H9 (cell line): ENCODE results near the gene RNF149. TPM values are rescaled to one million over a fixed set of nuclear protein-coding genes. Genes with fewer than 3 reads are reported as not detected.

Experiments used
- DNase-seq: peaks from one replicate; pipeline ENCODE4 v3.0.0-alpha.2; 2017
- H2AFZ ChIP-seq: one replicate; pipeline ENCODE4 v1.6.1; 2013; ENCODE audit warnings: mild to moderate bottlenecking, low read length, control low read depth, moderate library complexity
- H2AK5ac ChIP-seq: 2 replicates; pipeline ENCODE4 v1.6.1; 2013; ENCODE audit warnings: low read length, control low read depth, mixed read lengths; ENCODE audit not compliant: insufficient read length
- H2BK120ac ChIP-seq: one replicate; pipeline ENCODE4 v1.6.1; 2013; ENCODE audit warnings: low read depth, mild to moderate bottlenecking, low read length, control low read depth, inconsistent platforms; ENCODE audit not compliant: poor library complexity, severe bottlenecking
- H2BK12ac ChIP-seq: 2 replicates; pipeline ENCODE4 v1.6.1; 2013; ENCODE audit warnings: low read length, control low read depth, mixed read lengths, low read depth; ENCODE audit not compliant: insufficient read length
- H2BK15ac ChIP-seq: 2 replicates; pipeline ENCODE4 v1.6.1; 2013; ENCODE audit warnings: low read depth, low read length, control low read depth
- H2BK20ac ChIP-seq: one replicate; pipeline ENCODE4 v1.6.1; 2013; ENCODE audit warnings: low read depth, mild to moderate bottlenecking, low read length, control low read depth, inconsistent platforms; ENCODE audit not compliant: poor library complexity, severe bottlenecking
- H2BK5ac ChIP-seq: 2 replicates; pipeline ENCODE4 v1.6.1; 2013; ENCODE audit warnings: low read length, control low read depth, mixed read lengths; ENCODE audit not compliant: insufficient read length
- H3K14ac ChIP-seq: 2 replicates; pipeline ENCODE4 v1.6.1; 2013; ENCODE audit warnings: low read length, control low read depth; ENCODE audit not compliant: insufficient read depth
- H3K18ac ChIP-seq: 2 replicates; pipeline ENCODE4 v1.6.1; 2013; ENCODE audit warnings: low read depth, mild to moderate bottlenecking, mixed read lengths, low read length, control low read depth; ENCODE audit not compliant: insufficient read length
- H3K23ac ChIP-seq: 2 replicates; pipeline ENCODE4 v1.6.1; 2013; ENCODE audit warnings: low read length, control low read depth, mixed read lengths, low read depth; ENCODE audit not compliant: insufficient read length
- H3K23me2 ChIP-seq: 2 replicates; pipeline ENCODE4 v1.6.1; 2013; ENCODE audit warnings: low read depth, mild to moderate bottlenecking, mixed read lengths, low read length, control low read depth; ENCODE audit not compliant: insufficient read length, poor library complexity, severe bottlenecking
- H3K27ac ChIP-seq: 2 replicates; pipeline ENCODE4 v1.5.1; 2013; ENCODE audit warnings: low read length, control low read depth, mixed read lengths, low read depth; ENCODE audit not compliant: insufficient read length
- H3K27me3 ChIP-seq: 2 replicates; pipeline ENCODE4 v1.6.1; 2013; ENCODE audit warnings: low read length, control low read depth, inconsistent platforms; ENCODE audit not compliant: insufficient read depth
- H3K4ac ChIP-seq: 2 replicates; pipeline ENCODE4 v1.6.1; 2013; ENCODE audit warnings: low read depth, mild to moderate bottlenecking, control low read depth, inconsistent platforms, low read length, moderate library complexity
- H3K4me1 ChIP-seq: 2 replicates; pipeline ENCODE4 v1.6.1; 2013; ENCODE audit warnings: low read length, control low read depth, inconsistent platforms; ENCODE audit not compliant: insufficient read depth
- H3K4me2 ChIP-seq: 2 replicates; pipeline ENCODE4 v1.6.1; 2013; ENCODE audit warnings: low read length, control low read depth, mixed read lengths; ENCODE audit not compliant: insufficient read length, insufficient read depth
- H3K56ac ChIP-seq: 2 replicates; pipeline ENCODE4 v1.6.1; 2013; ENCODE audit warnings: low read depth, mild to moderate bottlenecking, mixed read lengths, low read length, control low read depth; ENCODE audit not compliant: insufficient read length
- H3K79me1 ChIP-seq: 2 replicates; pipeline ENCODE4 v1.6.1; 2013; ENCODE audit warnings: low read depth, mild to moderate bottlenecking, moderate library complexity, low read length, control low read depth, inconsistent platforms; ENCODE audit not compliant: insufficient read depth, poor library complexity, severe bottlenecking
- H3K79me2 ChIP-seq: 2 replicates; pipeline ENCODE4 v1.6.1; 2013; ENCODE audit warnings: low read length, control low read depth, inconsistent platforms; ENCODE audit not compliant: insufficient read depth
- H3K9ac ChIP-seq: 2 replicates; pipeline ENCODE4 v1.6.1; 2013; ENCODE audit warnings: low read length, control low read depth, mixed read lengths; ENCODE audit not compliant: insufficient read length; ENCODE audit errors: extremely low read depth
- H3K9me3 ChIP-seq: one replicate; pipeline ENCODE4 v1.6.1; 2013; ENCODE audit warnings: low read depth, low read length, inconsistent platforms; ENCODE audit not compliant: control insufficient read depth
- H3T11ph ChIP-seq: one replicate; pipeline ENCODE4 v1.6.1; 2013; ENCODE audit warnings: mild to moderate bottlenecking, low read length, control low read depth, inconsistent platforms
- H4K20me1 ChIP-seq: one replicate; pipeline ENCODE4 v1.6.1; 2013; ENCODE audit not compliant: control insufficient read depth, insufficient read length, insufficient read depth
- H4K5ac ChIP-seq: 2 replicates; pipeline ENCODE4 v1.6.1; 2013; ENCODE audit warnings: low read depth, mild to moderate bottlenecking, mixed read lengths, low read length, control low read depth; ENCODE audit not compliant: insufficient read length
- H4K8ac ChIP-seq: replicated peaks from 2 replicates; pipeline ENCODE4 v1.6.1; 2013; ENCODE audit warnings: low read length, control low read depth, mixed read lengths, low read depth; ENCODE audit not compliant: insufficient read length
- H4K91ac ChIP-seq: 2 replicates; pipeline ENCODE4 v1.6.1; 2013; ENCODE audit warnings: low read depth, mild to moderate bottlenecking, moderate library complexity, mixed read lengths, low read length, control low read depth; ENCODE audit not compliant: insufficient read length
- H3K27ac Mint-ChIP-seq, 3 experiments: 2 replicates in 2 of 3; 3 replicates in 1 of 3; pipeline ENCODE4 v1.8.0; 2020 to 2021; ENCODE audit warnings: mixed read lengths in 3 of 3, mild to moderate bottlenecking in 1 of 3, moderate library complexity in 1 of 3
- H3K27me3 Mint-ChIP-seq: 2 replicates; pipeline ENCODE4 v1.8.0; 2021; ENCODE audit warnings: low read depth, mild to moderate bottlenecking, moderate library complexity, mixed read lengths
- H3K36me3 Mint-ChIP-seq, 3 experiments: 2 replicates in 2 of 3; 3 replicates in 1 of 3; pipeline ENCODE4 v1.8.0; 2020 to 2021; ENCODE audit warnings: low read depth in 3 of 3, mixed read lengths in 3 of 3; ENCODE audit not compliant: insufficient read depth in 1 of 3
- H3K4me1 Mint-ChIP-seq, 2 experiments: 2 replicates each; pipeline ENCODE4 v1.8.0; 2020; ENCODE audit warnings: mixed read lengths in 2 of 2
- H3K4me3 Mint-ChIP-seq, 2 experiments: 2 replicates in 1 of 2; 3 replicates in 1 of 2; pipeline ENCODE4 v1.8.0; 2020 to 2021; ENCODE audit warnings: mild to moderate bottlenecking in 2 of 2, mixed read lengths in 2 of 2, moderate library complexity in 1 of 2
- H3K9me3 Mint-ChIP-seq, 2 experiments: 2 replicates in 1 of 2; 3 replicates in 1 of 2; pipeline ENCODE4 v1.8.0; 2020; ENCODE audit warnings: mild to moderate bottlenecking in 2 of 2, mixed read lengths in 2 of 2, moderate library complexity in 1 of 2
- WGBS: extraction: QIAGEN DNeasy Blood & Tissue Kit; methylation state at CpG from one replicate; pipeline ENCODE4 v1.1.7; 2013; ENCODE audit warnings: missing lambda C conversion rate, low lambda C conversion rate, mixed read lengths; ENCODE audit not compliant: insufficient read length; ENCODE audit errors: extremely low coverage; 5-methylcytosine and 5-hydroxymethylcytosine counted together
- total RNA-seq: library from RNA; stranded (reverse); gene quantifications from 2 replicates; pipeline ENCODE4 v1.2.1, GENCODE V29; 2021
- TF ChIP-seq, protein P1 (sequence below): fragments of 200-600 bp; sonication (generic); conservative IDR thresholded peaks from 3 replicates; pipeline ENCODE4 v1.8.0; 2021; ENCODE audit warnings: antibody characterized with exemption, mild to moderate bottlenecking

The RNF149 gene
- total RNA-seq, 1 experiment from 2014 or later, result 18.0 TPM

DNA sequence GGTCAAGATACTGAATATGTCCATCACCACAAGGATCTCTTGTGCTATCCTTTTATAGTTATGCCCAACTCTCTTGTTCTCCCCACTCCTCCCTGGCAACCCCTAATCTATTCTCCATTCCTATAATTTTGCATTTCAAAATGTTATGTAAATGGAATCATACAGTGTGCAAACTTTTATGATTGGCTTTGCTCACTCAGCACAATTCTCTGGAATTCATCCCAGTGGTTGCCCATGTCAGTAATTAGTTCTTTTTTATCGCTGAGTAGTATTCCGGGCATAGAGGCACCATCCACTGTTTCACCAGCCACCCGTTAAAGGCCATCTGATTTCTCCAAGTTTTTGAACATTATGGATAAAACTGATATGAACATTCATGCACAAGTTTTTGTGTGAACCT, 38.4 kb upstream of the RNF149 start:
- no peak overlapping the region for H3K27ac ChIP-seq
- no peak overlapping the region for H2BK20ac ChIP-seq
- H3T11ph ChIP-seq, result no peak overlapping the region
- H3K4me1 Mint-ChIP-seq, result peaks cover 14 to 18% of the 10 kb centered on the region in 2 experiments
- no peaks in the 10 kb centered on the region for H4K20me1 ChIP-seq
- H3K27me3 ChIP-seq, result no peaks in the 10 kb centered on the region
- no peak overlapping the region for H4K91ac ChIP-seq
- no peak overlapping the region for H3K4ac ChIP-seq
- H4K5ac ChIP-seq, result no peak overlapping the region
- no peaks in the 10 kb centered on the region for H3K79me2 ChIP-seq
- no peak overlapping the region for H2AFZ ChIP-seq
- peaks cover 0 to under 1% (median 0%) of the 10 kb centered on the region in 3 experiments; a peak in 1 of 7 replicates for H3K36me3 Mint-ChIP-seq
- no peak overlapping the region for H2BK120ac ChIP-seq
- no peak overlapping the region for H3K56ac ChIP-seq
- TF ChIP-seq, protein P1, sequence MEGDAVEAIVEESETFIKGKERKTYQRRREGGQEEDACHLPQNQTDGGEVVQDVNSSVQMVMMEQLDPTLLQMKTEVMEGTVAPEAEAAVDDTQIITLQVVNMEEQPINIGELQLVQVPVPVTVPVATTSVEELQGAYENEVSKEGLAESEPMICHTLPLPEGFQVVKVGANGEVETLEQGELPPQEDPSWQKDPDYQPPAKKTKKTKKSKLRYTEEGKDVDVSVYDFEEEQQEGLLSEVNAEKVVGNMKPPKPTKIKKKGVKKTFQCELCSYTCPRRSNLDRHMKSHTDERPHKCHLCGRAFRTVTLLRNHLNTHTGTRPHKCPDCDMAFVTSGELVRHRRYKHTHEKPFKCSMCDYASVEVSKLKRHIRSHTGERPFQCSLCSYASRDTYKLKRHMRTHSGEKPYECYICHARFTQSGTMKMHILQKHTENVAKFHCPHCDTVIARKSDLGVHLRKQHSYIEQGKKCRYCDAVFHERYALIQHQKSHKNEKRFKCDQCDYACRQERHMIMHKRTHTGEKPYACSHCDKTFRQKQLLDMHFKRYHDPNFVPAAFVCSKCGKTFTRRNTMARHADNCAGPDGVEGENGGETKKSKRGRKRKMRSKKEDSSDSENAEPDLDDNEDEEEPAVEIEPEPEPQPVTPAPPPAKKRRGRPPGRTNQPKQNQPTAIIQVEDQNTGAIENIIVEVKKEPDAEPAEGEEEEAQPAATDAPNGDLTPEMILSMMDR, result no peak
- H2BK5ac ChIP-seq, result no peak overlapping the region
- no peak overlapping the region for H3K23ac ChIP-seq
- no peak overlapping the region for H3K9ac ChIP-seq
- H3K27me3 Mint-ChIP-seq, result peaks cover 2% of the 10 kb centered on the region; the same call in 1 of the 2 replicates
- H3K79me1 ChIP-seq, result no peaks in the 10 kb centered on the region
- H2BK12ac ChIP-seq, result no peak overlapping the region
- H3K9me3 Mint-ChIP-seq, result peaks cover 0 to under 1% of the 10 kb centered on the region in 2 experiments; a peak in 1 of 5 replicates
- no peak overlapping the region for H3K14ac ChIP-seq
- no peak for DNase-seq
- no peak overlapping the region for H2BK15ac ChIP-seq
- no peaks in the 10 kb centered on the region for H3K4me1 ChIP-seq
- H3K9me3 ChIP-seq, result no peaks in the 10 kb centered on the region
- H3K18ac ChIP-seq, result no peak overlapping the region
- H4K8ac ChIP-seq, result no peak overlapping the region
- no peak overlapping the region for H2AK5ac ChIP-seq
- H3K4me2 ChIP-seq, result no peak overlapping the region
- no peaks in the 10 kb centered on the region for H3K23me2 ChIP-seq
- H3K27ac Mint-ChIP-seq, result no peak overlapping the region
- WGBS, result no CpG with 5 or more reads among the region's 3 CpGs
- no peak overlapping the region for H3K4me3 Mint-ChIP-seq
